GF-D8 (cell line): ENCODE measurements around the gene HOXA4.
A peak's percentile ranks its signal among the peaks of the same experiment; 100 is the strongest.

Experiments
- DNase-seq: peaks from one replicate; lab custom pipeline; 2025; lab: John Stamatoyannopoulos, UW

Gene HOXA4

GRCh38 chr7:27169658-27170425, 39.3 kb upstream of the HOXA4 start:
- DNase-seq = no peak

- DNase-seq = peak; percentile 85
Measured at GRCh38 chr7:27168265-27168947, 37.8 kb upstream of the HOXA4 start.

- no peak for DNase-seq
Measured at GRCh38 chr7:27167916-27168264, 37.3 kb upstream of the HOXA4 start.

- peak; percentile 90 for DNase-seq
Measured at GRCh38 chr7:27166531-27167505, 36.3 kb upstream of the HOXA4 start.

GRCh38 chr7:27165996-27166530, 35.5 kb upstream of the HOXA4 start:
- DNase-seq = no peak

GRCh38 chr7:27165089-27165995, 34.8 kb upstream of the HOXA4 start, which contains the start of gene HOXA9:
HOXA9 (minus strand) TSS chr7:27165537; CDS start chr7:27165457, 80 bp downstream.
- DNase-seq = peak; percentile 90

- DNase-seq = no peak
Measured at GRCh38 chr7:27164367-27165088, 34.0 kb upstream of the HOXA4 start.

GRCh38 chr7:27164045-27164366, 33.4 kb upstream of the HOXA4 start:
- DNase-seq = no peak

GRCh38 chr7:27163288-27164044, 32.9 kb upstream of the HOXA4 start:
- DNase-seq = no peak

- DNase-seq = no peak
Measured at GRCh38 chr7:27162561-27163287, 32.2 kb upstream of the HOXA4 start.

- no peak for DNase-seq
Measured at GRCh38 chr7:27161721-27162560, 31.4 kb upstream of the HOXA4 start.

GRCh38 chr7:27161214-27161720, 30.7 kb upstream of the HOXA4 start:
- peak; percentile 84 for DNase-seq

GRCh38 chr7:27160546-27161213, 30.1 kb upstream of the HOXA4 start:
- peak; percentile 75 for DNase-seq

GRCh38 chr7:27160145-27160545, 29.6 kb upstream of the HOXA4 start:
- no peak for DNase-seq

- DNase-seq = no peak
Measured at GRCh38 chr7:27159266-27160144, 28.9 kb upstream of the HOXA4 start.
